ENCODE measurements around the gene NABP2. TPM values are rescaled to one million over a fixed set of nuclear protein-coding genes. Genes with fewer than 3 reads are reported as not detected.

NABP2 gene
- total RNA-seq, 1 donor from 2014 or later: 16.0 TPM

DNA sequence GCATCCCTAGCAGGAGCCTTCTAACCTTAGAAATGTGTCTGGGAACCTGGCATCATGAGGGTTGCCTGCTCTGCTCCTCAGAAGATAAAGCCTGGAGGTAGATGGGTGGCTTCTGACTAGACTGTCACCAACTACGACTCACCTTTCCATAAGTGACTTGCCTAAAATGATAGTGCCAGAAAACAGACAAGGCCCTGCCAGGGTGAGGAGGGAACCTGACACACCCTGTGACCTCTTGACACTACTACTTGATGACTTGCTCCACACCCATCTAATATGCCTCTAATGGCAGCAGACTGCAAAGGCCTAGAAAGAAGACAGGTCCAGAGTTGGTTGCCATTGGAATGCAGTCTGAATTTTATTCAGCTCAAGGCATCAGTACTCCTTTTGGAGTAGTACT, 11.8 kb upstream of the NABP2 start:
- no peak for ATAC-seq
- no peak for DNase-seq (ENCODE audit: low spot score)

- ATAC-seq (no peak), DNase-seq (ENCODE audit: low spot score) (no peak)
These were observed 10.3 kb upstream of the NABP2 start for GRCh38 chr12:56213878-56214277.

DNA sequence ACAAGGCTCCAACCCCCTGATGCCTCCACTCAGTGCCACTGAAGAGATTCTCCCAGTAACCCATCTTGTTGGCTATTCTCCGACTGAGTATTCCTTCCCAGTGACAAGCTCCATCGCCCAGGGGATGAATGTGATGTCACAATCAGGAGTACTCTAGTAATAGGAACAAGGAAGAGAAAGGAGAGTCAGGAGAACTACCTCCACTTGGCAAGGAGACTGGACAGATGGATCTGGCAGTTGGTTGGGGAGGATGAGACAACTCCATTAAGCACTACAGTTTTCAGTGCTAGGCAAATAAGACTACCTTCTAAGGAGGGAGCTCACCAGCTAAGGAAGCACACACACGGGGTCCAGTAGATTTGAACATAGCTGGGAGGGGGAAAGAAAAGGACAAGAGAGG, 7.7 kb upstream of the NABP2 start:
- no peak for DNase-seq (ENCODE audit: low spot score)
- ATAC-seq: no peak

DNA sequence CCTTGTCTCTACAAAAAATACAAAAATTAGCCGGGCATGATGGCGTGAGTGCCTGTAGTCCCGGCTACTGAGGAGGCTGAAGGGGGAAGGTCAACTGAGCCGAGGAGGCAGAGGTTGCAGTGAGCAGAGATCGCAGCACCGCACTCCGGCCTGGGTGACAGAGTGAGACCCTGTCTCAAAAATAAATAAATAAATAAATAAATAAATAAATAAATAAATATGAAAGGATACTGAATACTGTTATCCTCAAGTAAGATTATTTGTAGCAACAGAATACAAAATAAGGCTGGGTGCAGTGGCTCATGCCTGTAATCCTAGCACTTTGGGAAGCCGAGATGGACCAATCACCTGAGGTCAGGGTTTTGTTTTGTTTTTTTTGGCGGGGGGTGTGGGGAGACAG, 4.3 kb upstream of the NABP2 start:
- ATAC-seq: no peak
- no peak for DNase-seq (ENCODE audit: low spot score)

GRCh38 chr12:56220611-56221231, 3.4 kb upstream of the NABP2 start:
- ATAC-seq: no peak
- no peak for DNase-seq (ENCODE audit: low spot score)

GRCh38 chr12:56221232-56221756, 2.8 kb upstream of the NABP2 start:
- no peak for DNase-seq (ENCODE audit: low spot score)
- no peak for ATAC-seq

GRCh38 chr12:56221757-56222530, 2.2 kb upstream of the NABP2 start, which contains the start of gene RNF41:
TSS of gene RNF41 (minus strand) at chr12:56221922. CDS start at chr12:56214047, 7,875 bp downstream.
- ATAC-seq (peak; percentile 86), DNase-seq (ENCODE audit: low spot score) (peak; percentile 97)

- DNase-seq (ENCODE audit: low spot score) (no peak), ATAC-seq (no peak)
These were observed 1.6 kb upstream of the NABP2 start for GRCh38 chr12:56222531-56222895.

DNA sequence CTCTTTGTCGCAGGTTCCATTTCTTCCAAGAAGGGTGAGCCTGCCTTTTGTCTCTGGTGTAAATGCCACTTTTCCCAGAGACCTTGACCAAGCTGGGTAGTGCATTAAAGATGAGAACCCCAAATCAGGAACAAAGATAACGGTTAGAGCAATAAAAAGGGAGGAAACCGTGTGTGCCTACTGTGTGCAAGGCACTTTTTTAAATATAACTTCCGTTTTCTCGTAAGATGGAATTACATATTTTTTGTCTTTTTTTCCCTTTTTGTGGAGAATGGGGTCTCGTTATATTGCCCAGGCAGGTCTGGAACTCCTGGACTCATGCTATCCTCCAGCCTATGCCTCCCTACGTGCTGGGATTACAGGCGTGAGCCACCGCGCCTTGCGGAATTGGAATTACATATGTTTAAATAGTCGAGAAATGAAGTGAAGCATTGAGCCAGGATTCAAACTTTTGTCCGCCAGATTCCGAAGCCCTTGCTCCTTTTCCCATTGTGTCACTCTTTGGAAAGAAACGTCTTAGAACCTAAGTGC, 506 bp upstream of the NABP2 start:
- DNase-seq (ENCODE audit: low spot score) (no peak), ATAC-seq (no peak)

- DNase-seq (ENCODE audit: low spot score) (no peak), ATAC-seq (no peak)
These were observed 812 bp downstream of the NABP2 start for GRCh38 chr12:56224954-56225353.

DNA sequence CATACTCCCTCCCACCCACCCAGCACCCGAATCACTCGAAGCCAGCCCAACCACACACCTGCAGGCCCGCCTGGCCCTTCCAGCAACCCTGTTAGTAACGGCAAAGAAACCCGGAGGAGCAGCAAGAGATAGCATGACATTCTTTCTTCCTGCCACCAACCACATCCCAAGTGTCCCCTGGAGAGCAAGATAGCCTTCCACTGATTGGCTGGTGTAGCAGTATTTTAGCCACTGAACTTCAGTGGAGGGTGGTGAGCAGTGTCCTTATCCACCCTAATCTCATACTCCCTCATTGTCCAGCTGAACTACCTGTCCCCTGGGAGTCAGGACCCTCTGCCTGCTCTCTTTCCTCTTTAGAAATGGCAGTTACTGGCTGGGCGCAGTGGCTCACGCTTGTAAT, 4.9 kb downstream of the NABP2 start:
- DNase-seq (ENCODE audit: low spot score) (no peak), ATAC-seq (no peak)

DNA sequence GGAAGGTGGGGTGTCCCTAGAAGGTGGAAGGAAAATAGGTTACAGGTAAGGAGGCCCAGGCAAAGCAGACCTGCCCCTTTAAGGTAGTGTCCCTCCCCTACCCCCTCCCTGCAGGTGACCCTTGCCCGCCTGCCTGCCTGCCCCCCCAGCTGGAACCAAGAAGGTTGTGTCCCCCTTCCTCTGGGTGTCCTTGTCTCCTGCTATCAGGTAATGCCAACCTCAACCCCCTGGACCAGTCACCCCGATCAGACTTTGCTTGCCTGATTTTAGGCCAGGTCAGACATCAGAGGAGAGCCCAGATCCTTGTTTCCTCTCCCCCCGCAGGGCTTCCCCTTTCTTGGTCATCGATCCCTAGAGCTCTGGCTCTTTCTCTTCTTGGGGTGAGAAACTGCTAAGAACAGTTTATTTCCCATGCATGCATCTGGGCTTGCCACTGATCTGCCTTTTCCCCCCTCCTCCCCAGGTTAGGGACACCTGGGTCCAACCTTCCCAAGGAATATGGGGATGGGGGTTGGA, 5.8 kb downstream of the NABP2 start, which contains the start of gene SLC39A5:
SLC39A5 (plus strand) TSS at position 136 of the 516 bp plus-strand sequence. CDS start 1,224 bp downstream, outside the sequence.
- ATAC-seq: peak; percentile 68
- DNase-seq (ENCODE audit: low spot score): no peak

GRCh38 chr12:56230432-56231183, 6.5 kb downstream of the NABP2 start:
- DNase-seq (ENCODE audit: low spot score) (peak; percentile 89), ATAC-seq (peak; percentile 95)

DNA sequence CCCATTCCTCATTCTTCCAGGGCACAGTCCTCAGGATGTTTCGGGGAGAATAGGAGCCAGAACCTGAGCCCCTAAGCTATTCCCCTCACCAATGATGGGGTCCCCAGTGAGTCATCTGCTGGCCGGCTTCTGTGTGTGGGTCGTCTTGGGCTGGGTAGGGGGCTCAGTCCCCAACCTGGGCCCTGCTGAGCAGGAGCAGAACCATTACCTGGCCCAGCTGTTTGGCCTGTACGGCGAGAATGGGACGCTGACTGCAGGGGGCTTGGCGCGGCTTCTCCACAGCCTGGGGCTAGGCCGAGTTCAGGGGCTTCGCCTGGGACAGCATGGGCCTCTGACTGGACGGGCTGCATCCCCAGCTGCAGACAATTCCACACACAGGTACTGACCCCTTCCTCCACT, 7.0 kb downstream of the NABP2 start:
- DNase-seq (ENCODE audit: low spot score) (no peak), ATAC-seq (no peak)

GRCh38 chr12:56234746-56235436, 10.7 kb downstream of the NABP2 start:
- ATAC-seq (peak; percentile 3), DNase-seq (ENCODE audit: low spot score) (no peak)

GRCh38 chr12:56236091-56236490, 11.9 kb downstream of the NABP2 start:
- ATAC-seq (no peak), DNase-seq (ENCODE audit: low spot score) (no peak)

DNA sequence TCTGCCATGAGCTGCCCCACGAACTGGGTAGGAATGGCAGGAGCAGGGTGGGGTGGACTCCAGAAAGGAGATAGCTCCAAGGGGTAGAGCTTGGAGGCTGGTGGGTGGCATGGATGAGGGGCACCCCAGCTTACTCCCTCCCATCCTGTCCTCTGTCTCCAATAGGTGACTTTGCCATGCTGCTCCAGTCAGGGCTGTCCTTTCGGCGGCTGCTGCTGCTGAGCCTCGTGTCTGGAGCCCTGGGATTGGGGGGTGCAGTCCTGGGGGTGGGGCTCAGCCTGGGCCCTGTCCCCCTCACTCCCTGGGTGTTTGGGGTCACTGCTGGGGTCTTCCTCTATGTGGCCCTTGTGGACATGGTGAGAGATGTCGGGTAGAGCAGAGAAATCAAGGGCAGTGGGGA, 12.8 kb downstream of the NABP2 start:
- no peak for DNase-seq (ENCODE audit: low spot score)
- ATAC-seq: no peak

DNA sequence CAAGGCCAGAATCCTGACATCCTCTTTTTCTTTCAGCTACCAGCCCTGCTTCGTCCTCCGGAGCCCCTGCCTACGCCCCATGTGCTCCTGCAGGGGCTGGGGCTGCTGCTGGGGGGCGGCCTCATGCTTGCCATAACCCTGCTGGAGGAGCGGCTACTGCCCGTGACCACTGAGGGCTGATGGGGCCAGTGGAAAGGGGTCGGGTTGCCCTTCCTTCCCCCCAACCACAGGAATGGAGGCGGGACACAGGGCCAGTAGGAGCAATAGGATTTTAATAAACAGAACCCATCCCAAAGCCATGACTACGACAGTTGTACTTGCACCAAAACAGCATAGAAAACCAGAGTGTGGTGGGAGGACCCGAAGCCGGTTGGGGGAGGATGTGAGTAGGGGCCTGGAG, 13.4 kb downstream of the NABP2 start:
- ATAC-seq (no peak), DNase-seq (ENCODE audit: low spot score) (no peak)

- no peak for DNase-seq (ENCODE audit: low spot score)
- ATAC-seq: no peak
These were observed 17.5 kb downstream of the NABP2 start for GRCh38 chr12:56241424-56242303.

All from left lobe of liver (tissue), 2 donors.